ENCODE data around the gene ANKRD44. TPM values are rescaled to one million over a fixed set of nuclear protein-coding genes. Genes with fewer than 3 reads are reported as not detected.

ANKRD44 gene
- total and polyA plus RNA-seq, 2 of the 8 experiments (the other 6 are each of a cell fraction or from before 2014, with no cell fraction given): 1.2 to 1.3 TPM

DNA sequence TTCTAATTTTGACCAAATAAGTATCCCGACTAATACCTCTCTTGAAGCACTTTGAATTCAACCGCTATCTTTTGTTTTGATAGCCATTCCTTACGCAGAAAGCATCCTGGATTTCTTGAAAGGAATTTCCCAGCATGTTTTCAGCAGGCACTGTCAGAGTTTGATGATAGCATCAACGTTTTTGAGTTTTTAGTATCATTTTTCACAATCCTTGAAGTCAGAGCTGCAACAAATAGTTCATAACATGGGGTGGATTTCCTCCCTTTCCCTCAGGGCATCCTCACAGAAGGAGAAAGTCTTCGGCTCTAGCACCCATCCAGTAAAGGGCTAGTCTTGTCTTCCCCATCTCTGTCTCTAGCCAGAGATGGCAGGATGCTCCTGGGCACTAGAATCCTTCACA is 46.2 kb downstream of the ANKRD44 start (continued):
- no peak for TF ChIP-seq GTF2F1 (IDR thresholded peaks at IDR 0.05; ENCODE audit: borderline replicate concordance, low read depth, low read length)
- no peak for TF ChIP-seq HDAC2 (IDR thresholded peaks at IDR 0.05; ENCODE audit: borderline replicate concordance in 1 of 2, low read depth in 2 of 2, low read length in 2 of 2)
- TF ChIP-seq BCL11A (IDR thresholded peaks at IDR 0.05; ENCODE audit: low read depth in 2 of 2, low read length in 2 of 2): no peak
- TF ChIP-seq, protein P1, sequence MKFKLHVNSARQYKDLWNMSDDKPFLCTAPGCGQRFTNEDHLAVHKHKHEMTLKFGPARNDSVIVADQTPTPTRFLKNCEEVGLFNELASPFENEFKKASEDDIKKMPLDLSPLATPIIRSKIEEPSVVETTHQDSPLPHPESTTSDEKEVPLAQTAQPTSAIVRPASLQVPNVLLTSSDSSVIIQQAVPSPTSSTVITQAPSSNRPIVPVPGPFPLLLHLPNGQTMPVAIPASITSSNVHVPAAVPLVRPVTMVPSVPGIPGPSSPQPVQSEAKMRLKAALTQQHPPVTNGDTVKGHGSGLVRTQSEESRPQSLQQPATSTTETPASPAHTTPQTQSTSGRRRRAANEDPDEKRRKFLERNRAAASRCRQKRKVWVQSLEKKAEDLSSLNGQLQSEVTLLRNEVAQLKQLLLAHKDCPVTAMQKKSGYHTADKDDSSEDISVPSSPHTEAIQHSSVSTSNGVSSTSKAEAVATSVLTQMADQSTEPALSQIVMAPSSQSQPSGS (IDR thresholded peaks at IDR 0.05; ENCODE audit: low read length): no peak
- no peak for TF ChIP-seq BACH1 (IDR thresholded peaks at IDR 0.05; ENCODE audit: low read length)
- no peak for TF ChIP-seq HDAC6 (IDR thresholded peaks at IDR 0.05; ENCODE audit: low read depth, low read length)
- no peak for TF ChIP-seq KDM4A (IDR thresholded peaks at IDR 0.05; ENCODE audit: low read depth, low read length, severe bottlenecking)

All from H1 (cell line).